HEK293T (cell line): Measurements from ENCODE around the gene OR52I2.

Experiments used
- CTCF ChIA-PET: fragments of 350-600 bp; formaldehyde crosslinking; extraction: SDS; loops from one replicate; lab custom pipeline; 2021; ENCODE audit warnings: antibody characterized with exemption, inconsistent platforms; lab: Yijun Ruan, JAX
- POLR2A ChIA-PET: fragments of 350-600 bp; formaldehyde crosslinking; extraction: SDS; loops from one replicate; lab custom pipeline; 2020; ENCODE audit warnings: antibody characterized with exemption, inconsistent platforms; lab: Yijun Ruan, JAX
- DNase-seq: peaks from one replicate; pipeline ENCODE4 v3.0.0; 2012; ENCODE audit warnings: mixed read lengths; ENCODE audit errors: extremely low spot score
- ARNT ChIP-seq: fragments of 450-650 bp; IDR thresholded peaks from 2 replicates; pipeline ENCODE4 v1.6.1; 2017; ENCODE audit warnings: mild to moderate bottlenecking
- BHLHE40 ChIP-seq: fragments of 450-650 bp; IDR thresholded peaks from 2 replicates; pipeline ENCODE4 v1.6.1; 2016; ENCODE audit warnings: mild to moderate bottlenecking, moderate library complexity, borderline replicate concordance
- CTBP1 ChIP-seq: fragments of 450-650 bp; IDR thresholded peaks from 2 replicates; pipeline ENCODE4 v1.6.1; 2016; ENCODE audit warnings: borderline replicate concordance
- ELF4 ChIP-seq: fragments of 450-650 bp; IDR thresholded peaks from 2 replicates; pipeline ENCODE4 v1.6.1; 2017; ENCODE audit warnings: antibody characterized with exemption
- FOXA1 ChIP-seq: fragments of 450-650 bp; IDR thresholded peaks from 2 replicates; pipeline ENCODE4 v1.6.1; 2016; ENCODE audit warnings: mild to moderate bottlenecking
- FOXK2 ChIP-seq: fragments of 450-650 bp; IDR thresholded peaks from 2 replicates; pipeline ENCODE4 v1.6.1; 2016; ENCODE audit warnings: mild to moderate bottlenecking
- FOXM1 ChIP-seq: fragments of 450-650 bp; IDR thresholded peaks from 2 replicates; pipeline ENCODE4 v1.6.1; 2017; ENCODE audit warnings: mild to moderate bottlenecking, borderline replicate concordance
- HDGF ChIP-seq: fragments of 450-650 bp; IDR thresholded peaks from 2 replicates; pipeline ENCODE4 v1.6.1; 2017; ENCODE audit warnings: antibody characterized with exemption, borderline replicate concordance
- L3MBTL2 ChIP-seq: fragments of 450-650 bp; conservative IDR thresholded peaks from 2 replicates; pipeline ENCODE4 v1.6.1; 2016; ENCODE audit warnings: mild to moderate bottlenecking
- LEF1 ChIP-seq: fragments of 450-650 bp; IDR thresholded peaks from 2 replicates; pipeline ENCODE4 v1.6.1; 2017; ENCODE audit warnings: mild to moderate bottlenecking, borderline replicate concordance
- NFRKB ChIP-seq: fragments of 450-650 bp; IDR thresholded peaks from 2 replicates; pipeline ENCODE4 v1.6.1; 2016; ENCODE audit warnings: mild to moderate bottlenecking, moderate library complexity
- SP1 ChIP-seq: fragments of 450-650 bp; IDR thresholded peaks from 2 replicates; pipeline ENCODE4 v1.6.1; 2017
- SUZ12 ChIP-seq: fragments of 450-650 bp; IDR thresholded peaks from 2 replicates; pipeline ENCODE4 v1.6.1; 2016; ENCODE audit warnings: mild to moderate bottlenecking
- TARDBP ChIP-seq: fragments of 450-650 bp; IDR thresholded peaks from 2 replicates; pipeline ENCODE4 v1.6.1; 2016
- ZNF384 ChIP-seq: fragments of 450-650 bp; IDR thresholded peaks from 2 replicates; pipeline ENCODE4 v1.6.1; 2016
- TF ChIP-seq, protein P1 (sequence below): fragments of 450-650 bp; IDR thresholded peaks from 2 replicates; pipeline ENCODE4 v1.6.1; 2016

The OR52I2 gene

DNA sequence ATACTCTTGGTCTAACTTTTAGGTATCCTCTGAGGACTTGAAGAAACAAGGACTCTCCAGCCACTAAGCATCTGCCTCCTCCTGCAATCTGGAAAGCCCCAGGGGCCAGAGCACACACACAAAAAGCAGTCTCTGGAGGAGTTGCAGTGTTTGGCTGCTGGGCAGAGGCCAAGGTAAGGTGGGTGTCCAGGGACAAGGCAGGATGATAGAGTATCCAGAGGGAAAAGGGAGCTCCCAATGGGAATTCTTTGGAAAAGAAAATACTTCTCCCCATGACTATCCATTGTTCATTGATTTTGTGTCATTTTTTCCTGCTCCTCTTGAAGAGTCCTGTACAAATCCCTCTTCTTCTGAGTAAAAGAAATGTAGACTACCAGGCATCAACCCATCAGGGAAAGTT is at the start of gene OR52I2:
TSS of gene OR52I2 (plus strand) at position 301 of the 400 bp plus-strand sequence.
- TF ChIP-seq FOXK2: no peak
- TF ChIP-seq SP1: no peak
- TF ChIP-seq ELF4: no peak
- no peak for TF ChIP-seq TARDBP
- POLR2A ChIA-PET: no interaction called here
- CTCF ChIA-PET: no interaction called here
- no peak for DNase-seq

DNA sequence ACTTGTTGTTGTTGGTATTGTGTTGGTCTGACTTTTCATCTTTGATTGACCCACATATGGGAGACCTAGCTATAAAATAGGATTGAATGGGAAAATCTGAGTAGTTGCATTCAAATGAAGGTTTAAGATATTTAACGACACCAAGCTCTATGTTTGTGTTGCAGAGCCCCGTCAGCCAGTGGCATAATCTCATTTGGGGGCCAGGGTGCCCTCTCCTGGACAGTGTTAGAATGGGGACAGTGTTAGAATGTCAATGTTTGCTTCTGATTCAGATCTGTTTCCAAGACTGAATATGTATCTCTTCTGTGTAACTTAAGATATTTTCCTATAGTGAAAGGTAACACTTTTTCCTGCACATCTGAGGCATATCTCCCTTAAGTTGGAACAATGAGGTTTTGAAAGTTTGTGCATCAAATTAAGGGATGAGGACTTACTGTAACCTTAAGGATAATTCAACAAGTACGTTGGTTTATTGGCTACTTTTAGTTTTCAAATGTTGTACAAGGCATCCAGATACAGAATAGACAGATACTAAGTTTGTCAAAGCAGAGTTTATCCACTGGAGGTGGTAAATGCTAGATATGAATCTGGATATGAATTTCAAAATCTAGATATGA is 41.8 kb upstream of the OR52I2 start:
- TF ChIP-seq SUZ12 (no peak), HDGF (no peak), FOXM1 (no peak), FOXA1 (no peak), SP1 (no peak), NFRKB (no peak), LEF1 (no peak), ZNF384 (no peak), CTBP1 (no peak), TARDBP (no peak), L3MBTL2 (no peak), BHLHE40 (no peak), ARNT (no peak), FOXK2 (no peak), ELF4 (no peak)
- TF ChIP-seq, protein P1, sequence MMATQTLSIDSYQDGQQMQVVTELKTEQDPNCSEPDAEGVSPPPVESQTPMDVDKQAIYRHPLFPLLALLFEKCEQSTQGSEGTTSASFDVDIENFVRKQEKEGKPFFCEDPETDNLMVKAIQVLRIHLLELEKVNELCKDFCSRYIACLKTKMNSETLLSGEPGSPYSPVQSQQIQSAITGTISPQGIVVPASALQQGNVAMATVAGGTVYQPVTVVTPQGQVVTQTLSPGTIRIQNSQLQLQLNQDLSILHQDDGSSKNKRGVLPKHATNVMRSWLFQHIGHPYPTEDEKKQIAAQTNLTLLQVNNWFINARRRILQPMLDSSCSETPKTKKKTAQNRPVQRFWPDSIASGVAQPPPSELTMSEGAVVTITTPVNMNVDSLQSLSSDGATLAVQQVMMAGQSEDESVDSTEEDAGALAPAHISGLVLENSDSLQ: no peak
- DNase-seq: peak; percentile 57
- CTCF ChIA-PET: interaction anchor here (0.5 to 3.4 kb wide), 14 partner anchors 8 to 739 kb away, joined by 3 to 37 read pairs (median 3); partner anchors contain the start of gene TRIM21
- POLR2A ChIA-PET: no interaction called here

DNA sequence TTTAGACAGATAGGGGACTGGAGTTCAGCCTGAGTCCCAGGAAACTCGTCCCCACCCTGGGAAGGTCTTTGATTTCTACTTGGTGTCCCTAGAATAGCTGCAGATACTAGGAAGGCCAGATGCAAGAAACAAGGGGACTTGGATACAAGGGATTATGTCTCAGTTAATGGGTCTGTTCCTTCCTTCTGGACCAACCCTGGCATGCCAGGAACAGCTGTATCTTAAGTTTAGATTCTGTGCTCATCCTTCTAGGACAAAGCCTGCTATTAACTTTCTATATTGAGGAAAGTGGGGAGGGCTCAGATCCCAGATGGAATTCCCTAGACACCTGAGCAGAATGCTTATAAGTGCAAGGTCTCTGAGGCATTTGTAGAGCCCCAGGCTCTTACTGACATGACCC is 40.5 kb upstream of the OR52I2 start:
- ChIA-PET POLR2A (no interaction called here), CTCF (interaction anchor here (3.4 kb wide), 1 partner anchor 353 kb away, joined by 37 read pairs; no protein-coding TSS in a partner anchor)
- no peak for DNase-seq
- TF ChIP-seq BHLHE40 (no peak), SP1 (no peak), NFRKB (no peak)

DNA sequence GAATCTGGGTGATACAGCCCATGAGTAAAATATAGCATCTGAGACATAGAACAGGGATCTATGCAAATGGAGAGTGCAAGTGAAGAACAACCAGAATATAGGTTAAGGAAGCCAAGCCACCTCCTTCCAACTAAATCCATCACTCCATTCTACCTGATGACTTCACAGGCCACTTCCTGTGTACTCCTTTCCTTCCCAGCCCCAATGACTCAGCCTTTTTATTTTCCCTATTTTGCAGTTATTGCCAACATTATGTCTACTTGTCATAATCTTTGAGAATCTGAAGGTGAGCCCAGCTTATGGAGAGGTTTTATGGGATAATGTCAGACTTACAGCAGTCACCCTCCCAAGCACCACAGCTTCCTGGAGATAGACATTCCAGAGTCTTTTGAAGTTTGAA is 38.0 kb upstream of the OR52I2 start:
- DNase-seq: no peak
- POLR2A ChIA-PET: no interaction called here
- CTCF ChIA-PET: interaction anchor here (1.0 kb wide), 1 partner anchor 361 kb away, joined by 3 read pairs; no protein-coding TSS in a partner anchor
- TF ChIP-seq SUZ12: no peak
- TF ChIP-seq ELF4: no peak
- TF ChIP-seq, protein P1: no peak
- no peak for TF ChIP-seq CTBP1
- TF ChIP-seq ARNT: no peak
- TF ChIP-seq SP1: no peak
- TF ChIP-seq FOXM1: no peak
- TF ChIP-seq BHLHE40: no peak
- no peak for TF ChIP-seq FOXK2
- TF ChIP-seq HDGF: no peak
- no peak for TF ChIP-seq FOXA1
- no peak for TF ChIP-seq NFRKB

DNA sequence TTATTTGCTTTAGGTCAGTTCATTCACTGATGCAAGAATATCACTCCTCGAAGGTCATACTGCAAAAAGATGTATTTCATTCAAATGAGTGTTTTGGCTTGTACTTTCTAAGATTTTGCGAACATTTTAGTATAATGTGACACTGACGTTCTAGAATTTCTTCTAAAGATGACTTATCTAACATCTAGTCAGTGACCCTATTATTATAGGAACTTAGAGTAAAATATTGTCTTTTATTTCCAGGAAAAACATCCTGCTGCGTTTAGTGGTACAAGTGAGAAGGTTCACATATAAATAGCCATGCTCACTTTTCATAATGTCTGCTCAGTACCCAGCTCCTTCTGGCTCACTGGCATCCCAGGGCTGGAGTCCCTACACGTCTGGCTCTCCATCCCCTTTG is 36.7 kb upstream of the OR52I2 start, which contains the start of gene OR52M1:
TSS of gene OR52M1 (plus strand) at position 301 of the 400 bp plus-strand sequence. CDS start at position 301, 0 bp downstream.
- no peak for DNase-seq
- TF ChIP-seq ZNF384: no peak
- TF ChIP-seq L3MBTL2: no peak
- TF ChIP-seq ELF4: no peak
- ChIA-PET CTCF (no interaction called here), POLR2A (no interaction called here)

DNA sequence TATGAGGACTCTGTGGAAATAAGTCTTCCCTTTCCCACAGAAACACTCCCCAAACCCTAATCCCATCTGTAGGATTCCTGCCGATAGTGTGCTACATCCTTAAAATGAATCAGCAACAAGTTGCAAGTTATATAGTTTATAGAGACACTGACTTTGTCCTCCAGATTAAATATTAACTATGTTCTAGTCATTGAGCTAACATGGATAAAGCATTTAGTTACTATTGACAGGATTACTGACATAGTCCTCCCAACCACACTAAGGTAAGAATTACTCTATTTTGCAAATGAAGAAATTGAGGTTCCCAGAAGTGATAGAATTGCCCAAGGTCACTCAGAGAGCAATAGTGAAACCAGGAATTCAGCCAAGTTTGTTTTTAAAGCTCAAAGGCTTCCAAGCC is 34.7 kb upstream of the OR52I2 start:
- ChIA-PET POLR2A (no interaction called here), CTCF (interaction anchor here (1.6 kb wide), 1 partner anchor 8 kb away, joined by 5 read pairs; no protein-coding TSS in a partner anchor)

More for the DNA sequence above, 34.7 kb upstream of the OR52I2 start:
- no peak for DNase-seq
- TF ChIP-seq, protein P1: no peak
- TF ChIP-seq FOXK2: no peak
- no peak for TF ChIP-seq FOXM1
- TF ChIP-seq NFRKB: no peak
- TF ChIP-seq HDGF: no peak
- TF ChIP-seq SP1: no peak
- no peak for TF ChIP-seq ZNF384
- no peak for TF ChIP-seq ELF4
- no peak for TF ChIP-seq CTBP1
- no peak for TF ChIP-seq BHLHE40
- TF ChIP-seq L3MBTL2: no peak
- TF ChIP-seq SUZ12: no peak
- no peak for TF ChIP-seq ARNT
- TF ChIP-seq LEF1: no peak
- TF ChIP-seq FOXA1: no peak
- no peak for TF ChIP-seq TARDBP
